A549 (cell line): ENCODE results near the gene PMS1.

ENCODE experiments used
- CHD4 ChIP-seq: fragments of 200-600 bp; sonication (generic); IDR thresholded peaks from 2 replicates; pipeline ENCODE4 v1.6.1; 2016; ENCODE audit warnings: antibody characterized with exemption, mild to moderate bottlenecking, borderline replicate concordance
- CTCF ChIP-seq: fragments of >200 bp; sonication (Bioruptor Twin); formaldehyde crosslinking; IDR thresholded peaks from 3 replicates; pipeline ENCODE4 v1.5.1; 2016
- MAX ChIP-seq: IDR thresholded peaks from 2 replicates; pipeline ENCODE4 v1.6.1; 2012
- SREBF2 ChIP-seq: fragments of 450-650 bp; IDR thresholded peaks from 2 replicates; pipeline ENCODE4 v1.6.1; 2014; ENCODE audit warnings: mild to moderate bottlenecking, moderate library complexity

- TF ChIP-seq CHD4 (no peak), CTCF (no peak), MAX (no peak), SREBF2 (no peak)
Measured at GRCh38 chr2:189866296-189866695, 82.0 kb downstream of the PMS1 start.
